Transverse colon (tissue), 4 donors: ENCODE data around the gene PSMB9.

ENCODE experiments used
- CTCF ChIP-seq, 5 experiments: fragments of 200-600 bp in 3 of 5; fragments of 450-650 bp in 2 of 5; sonication (generic) in 3 of 5; IDR thresholded peaks; 1 replicate in 2 of 5; 2 replicates in 3 of 5; pipeline ENCODE4 v1.5.1; 2016 to 2017; ENCODE audit warnings: antibody characterized with exemption in 5 of 5, inconsistent platforms in 3 of 5, mild to moderate bottlenecking in 2 of 5, moderate library complexity in 1 of 5
- EP300 ChIP-seq: sonication (generic); formaldehyde crosslinking; IDR thresholded peaks from one replicate; pipeline ENCODE4 v1.6.1; 2017; ENCODE audit warnings: antibody characterized with exemption, low read depth
- POLR2A ChIP-seq: fragments of 450-650 bp; IDR thresholded peaks from one replicate; pipeline ENCODE4 v1.6.1; 2016; ENCODE audit warnings: antibody characterized with exemption, mild to moderate bottlenecking, moderate library complexity
- POLR2AphosphoS5 ChIP-seq, 3 donors: sonication (generic); formaldehyde crosslinking; IDR thresholded peaks; one replicate each; pipeline ENCODE4 v1.6.1; 2016; ENCODE audit warnings: antibody characterized with exemption in 3 of 3

GRCh38 chr6:32903952-32904351 is 50.0 kb downstream of the PSMB9 start:
- no peak for TF ChIP-seq EP300
- no peak for TF ChIP-seq POLR2AphosphoS5 (IDR thresholded peaks at IDR 0.05)
- TF ChIP-seq CTCF (IDR thresholded peaks at IDR 0.05), result no peak
- TF ChIP-seq POLR2A, result no peak
